NCI-H187 (cell line): ENCODE measurements around the gene CASTOR1.
"Not testable (repeated sequence)": the region's sequence is repeated elsewhere in the genome, so short reads cannot be mapped to it uniquely, and the experiment has no call there.

Experiments
- DNase-seq, 2 experiments: peaks; one replicate each; lab custom pipeline; 2025; lab: John Stamatoyannopoulos, UW

The CASTOR1 gene

DNA sequence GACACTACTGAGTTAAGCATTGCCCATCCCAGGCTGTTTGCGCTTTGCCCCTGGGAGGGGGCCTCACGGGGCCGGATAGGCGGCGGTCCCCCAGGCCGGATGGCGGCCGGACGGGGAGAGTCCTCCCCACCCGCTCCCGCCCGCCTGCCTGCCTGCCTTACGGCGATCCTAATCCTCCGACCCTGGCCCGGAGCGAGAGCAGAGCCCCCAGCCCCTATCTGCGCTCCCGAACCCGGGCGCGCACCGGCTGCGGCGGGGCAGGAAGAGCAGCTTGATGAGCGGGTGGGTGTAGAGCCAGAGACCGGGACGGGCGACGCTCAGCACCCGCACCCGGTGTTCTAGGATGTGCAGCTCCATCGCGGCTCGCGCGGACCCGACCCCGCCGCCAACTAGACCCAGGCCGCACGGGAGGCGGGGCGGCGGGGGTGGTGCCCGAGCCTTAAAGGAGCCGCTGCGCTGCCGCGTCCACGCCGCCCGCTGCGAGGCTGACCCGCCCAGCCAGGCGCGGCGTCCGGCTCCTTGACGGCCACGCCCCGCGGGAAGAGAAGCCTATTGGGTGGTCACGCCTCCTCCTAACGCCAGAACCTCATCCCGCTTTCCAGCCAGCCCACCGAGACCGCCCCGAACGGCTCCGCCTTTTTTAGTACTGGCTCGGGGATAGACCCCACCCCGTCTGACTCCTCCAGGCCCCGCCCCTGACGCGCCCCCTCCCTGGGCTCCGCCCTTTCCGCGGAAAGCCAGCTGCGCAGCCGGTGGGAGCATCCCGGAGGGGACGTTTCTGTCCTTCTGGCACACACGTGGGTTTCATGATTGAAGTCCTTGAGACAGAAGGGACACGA lies at the start of gene CASTOR1:
Gene CASTOR1, minus strand, starts transcription at position 365 of the 839 bp plus-strand sequence. Its CDS starts 8 bp downstream, at position 357.
- peak; percentile 52 to 84 for DNase-seq

DNA sequence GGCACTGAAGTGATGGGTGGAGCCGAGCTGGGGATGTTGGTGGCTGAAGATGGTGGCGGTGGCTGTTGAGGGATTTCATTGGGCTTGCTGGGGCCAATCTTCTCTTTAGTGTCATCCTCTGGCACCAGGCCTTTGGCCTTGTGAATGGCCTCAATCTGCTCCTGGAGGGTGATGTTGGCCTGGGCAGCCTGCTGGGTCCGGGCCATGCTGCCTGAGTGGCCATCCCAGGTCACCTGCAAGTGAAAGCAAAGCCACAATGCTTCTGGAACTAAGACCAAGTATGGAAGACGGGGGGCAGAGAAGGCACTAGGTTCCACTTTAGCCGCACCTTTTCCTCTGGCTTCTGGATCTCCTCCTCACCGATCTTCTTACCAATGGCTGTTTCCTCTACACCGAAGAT lies 49.5 kb upstream of the CASTOR1 start:
- DNase-seq = no peak

DNA sequence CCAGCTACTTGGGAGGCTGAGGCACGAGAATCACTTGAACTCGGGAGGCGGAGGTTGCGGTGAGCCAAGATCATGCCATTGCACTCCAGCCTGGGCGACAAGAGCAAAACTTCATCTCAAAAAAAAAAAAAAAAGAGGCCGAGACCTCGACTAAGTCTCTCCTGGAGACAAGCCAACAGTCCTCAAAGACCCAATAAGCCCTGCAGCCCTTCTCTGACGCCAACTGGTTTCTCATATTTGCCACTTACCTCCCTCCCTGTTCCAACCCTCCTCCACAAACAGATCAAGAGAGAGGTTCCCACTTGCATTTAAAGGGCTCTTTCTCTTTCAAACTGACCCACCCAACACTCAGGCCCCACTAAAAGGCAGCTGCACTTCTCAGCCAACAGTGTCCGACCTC lies 49.0 kb upstream of the CASTOR1 start:
- DNase-seq = not testable (repeated sequence)

DNA sequence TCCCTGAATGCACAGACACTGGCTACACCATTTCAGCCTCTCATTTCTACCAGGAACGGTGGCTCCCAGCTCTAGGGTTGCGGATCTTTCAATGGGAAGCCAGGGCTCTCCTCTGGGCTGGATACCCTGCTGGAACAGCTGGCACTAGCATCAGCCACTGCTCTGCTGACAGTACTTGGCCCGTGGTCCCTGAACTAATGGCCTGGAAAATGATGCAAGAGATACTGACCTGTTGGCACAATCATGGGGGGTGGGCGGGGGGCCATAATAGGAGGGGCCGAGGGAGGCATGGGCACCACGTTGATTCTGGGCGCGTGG lies 48.1 kb upstream of the CASTOR1 start:
- DNase-seq = no peak

DNA sequence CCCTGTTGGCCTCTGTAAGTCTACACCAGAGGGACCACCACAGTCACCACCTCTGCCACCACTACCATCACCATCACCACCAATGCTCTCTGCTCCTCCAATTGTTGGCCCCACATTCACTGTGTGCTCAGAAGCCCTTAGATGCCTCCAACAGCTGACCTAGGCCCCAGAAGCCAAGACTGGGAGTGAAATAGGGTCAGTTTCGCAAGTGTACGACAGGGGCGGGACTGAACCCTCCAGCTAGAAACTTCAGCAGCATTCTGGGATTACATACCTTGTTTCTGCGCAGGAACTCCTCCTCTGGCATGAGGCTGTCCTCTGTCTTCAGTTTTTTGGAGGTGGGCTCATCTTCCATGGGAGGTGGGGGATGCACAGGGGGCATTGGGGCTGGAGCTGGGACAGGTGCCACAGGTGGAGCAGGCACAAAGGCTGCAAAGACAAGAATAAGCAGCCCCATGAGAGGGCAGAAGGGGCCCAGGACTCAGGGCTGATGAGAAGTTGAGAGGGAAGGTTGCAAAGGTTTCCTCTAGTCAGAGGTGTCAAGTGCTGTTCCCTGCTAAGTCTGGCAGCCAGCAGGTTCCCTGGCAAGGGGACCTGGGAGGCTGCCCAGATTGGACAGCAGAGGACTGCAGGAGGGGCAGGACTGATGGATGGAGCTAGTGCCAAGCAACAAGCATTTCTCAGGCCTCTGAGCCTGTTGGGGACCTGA lies 47.6 kb upstream of the CASTOR1 start:
- DNase-seq = no peak

DNA sequence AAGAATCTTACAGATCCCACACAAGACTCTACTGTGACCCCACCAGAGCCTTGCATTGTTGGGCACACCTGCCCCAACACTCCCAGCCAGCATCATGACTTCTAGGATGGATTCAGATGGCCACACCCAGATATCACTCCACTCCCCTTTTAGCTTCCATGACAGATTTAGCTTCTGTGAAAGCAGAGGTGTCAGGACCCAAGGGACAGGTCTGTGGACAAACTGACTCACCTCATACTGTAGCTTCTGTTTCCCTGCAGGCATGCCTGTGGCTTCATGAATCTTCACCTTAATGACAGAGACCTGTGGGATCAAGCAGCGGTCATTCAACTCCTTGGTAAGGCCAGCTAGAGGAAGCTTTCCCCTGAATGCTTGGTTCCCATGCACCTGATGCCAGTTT lies 45.9 kb upstream of the CASTOR1 start:
- no peak for DNase-seq

DNA sequence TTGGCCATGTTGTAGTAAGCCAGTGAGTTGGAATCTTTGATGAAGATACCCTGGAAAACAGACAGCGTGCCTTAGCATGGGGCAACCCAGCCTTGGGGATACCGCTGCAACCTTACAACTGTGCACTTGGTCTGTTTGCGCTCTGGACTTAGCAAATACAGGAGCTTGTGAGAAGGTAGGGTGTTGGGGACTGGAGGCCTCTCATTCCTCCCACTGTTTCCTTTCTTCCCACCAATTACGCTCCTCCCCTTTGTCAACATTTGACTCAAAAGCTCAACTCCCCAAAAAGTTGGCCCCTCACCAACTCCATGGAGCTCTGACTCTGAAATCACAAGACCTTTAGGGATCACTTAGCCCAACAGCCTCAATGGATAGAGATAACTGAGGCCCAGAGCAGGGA lies 45.3 kb upstream of the CASTOR1 start:
- DNase-seq = no peak

DNA sequence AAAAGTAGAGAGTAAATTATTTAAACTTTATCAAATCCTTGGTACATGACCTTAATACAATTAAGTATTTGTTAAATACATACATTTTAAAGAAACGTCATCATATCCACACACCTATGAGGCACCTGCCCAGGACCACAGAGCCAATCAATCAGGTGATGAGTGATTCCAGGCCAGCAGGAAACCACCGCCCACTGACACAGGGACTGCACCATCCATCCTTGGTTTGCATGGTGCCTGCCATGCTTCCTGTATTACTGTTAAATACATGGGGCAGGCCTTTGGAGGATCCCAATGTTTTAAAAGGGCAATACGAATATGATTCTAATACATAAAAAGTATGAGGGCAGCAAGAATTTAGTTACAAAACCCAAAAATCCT lies 44.4 kb upstream of the CASTOR1 start:
- no peak for DNase-seq

DNA sequence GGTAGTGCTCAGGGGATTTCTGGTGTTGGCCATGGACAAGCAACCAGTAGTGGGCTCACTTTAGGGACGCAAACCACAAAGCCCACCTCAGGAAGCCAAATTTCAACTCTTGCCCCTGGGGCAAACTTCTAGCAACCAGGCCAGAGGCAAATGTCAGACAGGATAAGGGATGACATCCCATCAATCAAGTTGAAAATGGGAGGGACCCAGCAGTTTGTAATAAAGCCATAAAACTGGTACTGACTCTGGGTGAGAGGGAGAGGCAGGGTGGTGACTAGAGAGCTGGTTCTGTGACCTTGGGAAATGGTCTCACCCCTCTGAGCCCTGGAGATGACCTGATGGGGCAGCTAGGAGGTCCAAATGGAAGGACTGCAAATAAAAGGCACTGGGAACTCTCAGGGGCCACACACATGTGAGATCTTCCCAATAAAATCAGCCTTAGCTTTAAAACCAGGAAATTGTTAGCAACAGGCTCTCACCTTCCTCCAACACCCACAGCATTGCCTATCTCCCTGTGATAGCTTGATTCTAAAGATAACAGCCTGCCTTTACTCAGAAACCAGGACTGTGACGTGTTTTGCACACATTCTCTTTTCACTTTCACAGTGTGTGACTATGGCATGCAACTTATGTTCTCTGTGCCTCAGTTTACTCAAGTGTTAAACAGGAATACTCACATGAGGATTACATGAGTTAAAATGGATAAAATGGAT lies 43.8 kb upstream of the CASTOR1 start:
- no peak for DNase-seq

DNA sequence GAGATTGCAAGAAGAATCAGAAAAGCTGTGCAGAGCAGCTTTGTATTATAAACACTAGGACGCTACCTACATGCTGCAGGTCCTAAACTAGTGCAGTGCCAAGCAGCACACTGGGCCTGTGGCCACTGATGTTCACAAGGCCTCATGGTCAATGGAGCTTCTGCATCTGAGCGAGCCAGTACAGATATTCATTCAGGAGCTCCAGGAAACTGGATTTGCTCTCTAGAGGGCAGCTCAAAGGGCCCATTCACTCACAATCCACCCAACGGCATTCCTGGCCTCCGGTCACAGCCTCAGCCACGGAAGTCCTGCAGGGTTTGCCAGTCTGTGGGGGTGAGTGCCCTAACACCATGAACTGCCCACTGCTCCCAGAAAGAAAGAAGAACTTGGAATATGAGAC lies 43.2 kb upstream of the CASTOR1 start:
- no peak for DNase-seq

DNA sequence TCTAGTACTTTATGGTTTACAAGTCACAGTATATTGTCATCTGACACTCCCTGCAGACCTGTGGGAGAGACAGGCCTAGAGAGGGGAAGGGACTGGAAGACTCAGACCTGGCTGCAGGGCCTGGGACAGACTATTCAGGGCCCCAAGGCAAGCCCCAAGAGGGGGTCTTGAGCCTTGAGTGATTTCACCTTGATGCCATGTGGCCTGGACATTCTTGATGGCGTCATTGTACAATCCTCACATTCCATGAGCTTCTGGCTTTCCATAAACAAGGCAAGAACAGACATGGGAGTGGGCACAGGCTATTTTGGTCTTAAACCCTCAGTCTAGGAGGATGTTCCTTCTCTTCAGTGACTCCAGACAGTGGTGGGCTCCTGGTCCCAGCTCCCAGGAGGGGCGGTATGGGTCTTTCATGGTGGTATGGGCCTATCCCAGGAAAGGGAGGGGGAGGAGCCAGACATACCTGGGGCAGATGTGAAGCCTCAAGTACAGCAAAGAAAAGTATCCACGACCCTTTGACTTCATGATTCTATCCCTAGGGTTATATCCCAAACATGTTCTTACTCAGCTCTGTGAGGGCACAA lies 39.3 kb upstream of the CASTOR1 start:
- no peak for DNase-seq

DNA sequence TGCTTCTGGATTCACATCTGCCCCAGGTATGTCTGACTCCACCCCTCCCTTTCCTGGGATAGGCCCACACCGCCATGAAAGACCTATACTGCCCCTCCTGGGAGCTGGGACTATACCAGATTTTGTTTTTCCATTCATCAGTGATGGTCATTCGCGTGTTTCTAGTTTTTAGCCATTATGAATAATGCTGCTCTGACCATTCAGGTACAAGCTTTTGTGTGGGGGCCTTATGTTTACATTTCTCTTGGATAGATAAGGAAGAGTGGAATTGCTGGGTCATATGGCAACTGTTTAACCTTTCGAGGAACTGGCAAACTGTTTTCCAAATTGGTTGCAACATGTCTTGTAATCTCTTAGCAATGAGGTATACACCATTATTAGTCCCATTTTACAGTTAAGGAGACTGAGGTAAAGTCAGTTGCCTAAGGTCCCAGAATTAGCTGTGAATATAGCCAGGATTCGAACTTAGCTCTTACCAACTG lies 38.6 kb upstream of the CASTOR1 start:
- no peak for DNase-seq

DNA sequence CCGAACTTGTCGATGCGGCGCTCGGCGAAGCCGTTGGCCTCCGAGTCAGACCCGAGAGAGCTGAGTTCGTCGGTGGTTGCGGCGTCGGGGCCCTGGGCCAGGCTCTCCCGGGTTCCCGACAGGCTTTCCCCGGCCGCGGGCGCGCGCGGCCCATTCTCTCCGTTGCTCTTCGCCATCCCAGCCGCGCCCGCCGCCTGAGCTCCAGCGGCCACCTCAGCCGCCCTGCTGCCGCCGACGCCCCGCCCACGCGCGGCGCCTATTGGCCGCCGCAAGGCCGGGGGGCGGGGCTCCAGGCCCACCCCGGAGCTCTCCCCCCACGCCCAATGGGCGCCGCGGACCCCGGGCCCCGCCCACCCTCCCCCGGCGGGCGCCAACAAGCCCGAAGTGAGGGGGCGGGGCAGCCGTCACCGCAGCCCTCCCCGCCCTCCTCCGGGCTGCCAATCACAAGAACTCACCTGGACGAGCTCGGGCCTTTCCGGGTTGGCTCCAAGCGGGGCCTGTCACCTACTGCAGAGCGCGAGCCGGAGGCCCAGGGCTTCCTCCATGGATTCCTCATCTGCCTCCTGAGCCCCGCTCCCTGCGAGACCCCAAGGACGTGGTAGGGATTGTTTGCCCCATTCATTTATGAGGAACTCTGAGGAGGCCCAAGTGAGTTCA lies 37.5 kb upstream of the CASTOR1 start, which contains the start of gene TBC1D10A:
Gene TBC1D10A, minus strand, starts transcription at position 236 of the 657 bp plus-strand sequence. Its CDS starts 60 bp downstream, at position 176.
- peak; percentile 74 to 90 for DNase-seq

DNA sequence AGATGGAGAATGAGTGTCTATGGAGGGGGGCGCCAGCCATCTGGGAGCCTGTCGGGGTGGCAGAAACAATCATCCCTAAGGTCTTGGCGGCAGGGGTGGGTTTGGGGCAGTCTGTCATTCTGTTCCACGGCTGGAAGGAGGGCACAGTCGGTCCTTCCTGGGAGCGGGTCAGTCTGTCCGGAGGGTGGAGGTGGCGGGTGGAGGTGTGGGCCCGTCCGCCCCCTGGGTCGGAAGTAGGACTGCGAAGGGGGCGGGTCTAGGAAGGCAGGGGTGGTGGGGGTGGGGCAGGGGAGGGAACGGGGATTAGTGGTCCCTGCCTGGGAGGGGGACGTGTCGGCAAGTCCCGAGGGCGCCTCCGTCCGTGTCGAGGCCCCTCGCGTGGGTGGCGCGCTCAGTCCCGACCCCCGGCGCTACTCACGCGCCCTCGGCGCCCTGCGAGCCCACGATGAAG lies 37.0 kb upstream of the CASTOR1 start:
- DNase-seq = no peak

DNA sequence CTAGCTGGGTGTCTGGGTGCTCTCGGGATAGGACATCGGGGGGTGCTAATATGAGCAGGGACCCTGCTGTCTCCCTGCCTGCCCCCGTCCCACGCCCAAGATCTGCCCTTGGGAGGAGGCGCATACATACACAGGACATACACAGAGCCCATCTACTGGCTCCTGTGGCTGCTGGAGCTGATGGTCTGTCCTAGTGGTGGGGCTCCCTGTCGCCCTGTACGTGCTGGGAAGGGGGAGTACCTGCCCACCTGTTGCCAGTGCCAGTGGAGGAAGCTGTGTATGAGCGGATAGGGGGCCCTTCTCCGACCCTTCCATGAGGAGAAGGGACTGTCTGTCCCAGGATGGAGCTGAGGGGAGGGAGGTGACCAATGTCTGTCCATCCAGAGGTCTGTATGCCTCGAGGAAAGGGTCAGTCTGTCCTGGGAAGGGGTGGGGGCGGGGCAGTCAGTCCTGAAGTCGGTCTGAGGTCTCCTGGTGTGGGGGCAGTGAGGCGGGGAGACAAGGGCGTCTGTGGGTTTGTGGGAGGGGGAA lies 36.5 kb upstream of the CASTOR1 start:
- DNase-seq = no peak

DNA sequence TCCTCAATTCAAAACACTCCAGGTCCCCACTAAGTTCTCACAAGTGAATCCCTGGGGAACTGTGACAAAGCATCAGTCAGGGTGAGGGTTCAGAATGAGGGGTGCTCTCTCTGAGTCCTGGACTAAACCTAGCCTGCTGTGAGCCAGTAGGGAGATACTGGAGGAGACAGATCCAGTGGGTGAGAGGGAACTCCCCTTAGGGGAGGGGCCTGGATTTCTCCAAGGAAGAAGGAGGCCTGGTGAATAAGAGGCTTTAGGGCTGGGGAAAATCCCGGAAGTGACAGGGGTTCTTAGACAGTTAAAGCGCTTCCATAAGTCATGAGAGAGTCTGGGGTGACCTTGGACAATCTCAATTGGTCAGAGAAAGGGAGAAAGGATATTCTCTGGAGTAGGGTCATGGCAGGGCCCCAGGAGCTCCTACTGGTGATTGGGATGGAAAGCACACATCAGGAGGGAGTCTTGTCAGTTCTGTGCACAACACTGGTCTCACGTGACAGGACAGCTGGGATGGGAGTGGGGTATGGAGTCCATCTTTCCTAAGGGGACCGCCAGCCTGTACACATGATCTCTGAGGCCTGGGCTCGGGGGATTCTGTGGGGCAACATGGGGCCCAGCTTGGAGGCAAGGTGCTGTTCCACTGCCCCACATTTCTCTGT lies 35.9 kb upstream of the CASTOR1 start:
- no peak for DNase-seq

DNA sequence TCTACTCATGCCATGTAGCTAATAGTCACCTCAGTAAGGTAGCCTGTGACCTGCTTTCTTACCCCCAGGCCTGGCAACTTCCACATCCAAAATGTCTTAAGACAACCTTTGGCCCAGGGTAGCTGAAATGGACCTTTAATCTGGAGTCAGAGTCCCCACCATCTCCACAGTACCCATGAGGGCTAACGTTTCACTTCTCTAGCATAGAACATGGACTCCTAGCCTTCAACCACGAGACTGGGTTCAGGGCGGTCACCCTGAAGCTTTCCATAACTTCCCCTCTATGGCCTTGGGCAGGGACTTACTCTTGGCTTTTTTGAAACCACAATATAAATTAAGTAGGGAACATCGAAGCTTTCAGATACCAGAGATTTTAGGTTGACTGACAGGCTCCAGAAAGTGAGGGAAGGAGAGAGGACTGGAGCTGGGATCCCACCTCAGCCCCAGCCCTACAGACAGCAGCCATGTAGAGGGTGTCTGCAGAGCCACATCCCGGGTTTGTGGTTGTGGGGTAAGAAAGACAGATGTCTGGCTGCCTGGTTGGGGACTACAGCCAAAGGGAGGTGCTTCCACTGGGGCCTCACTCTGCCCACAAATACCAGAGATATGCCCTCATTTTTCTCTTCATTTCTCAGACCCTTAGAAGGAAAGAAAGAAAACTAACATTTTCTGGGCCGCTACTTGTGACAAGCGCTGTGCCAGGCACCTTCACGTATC lies 34.9 kb upstream of the CASTOR1 start:
- DNase-seq = no peak

DNA sequence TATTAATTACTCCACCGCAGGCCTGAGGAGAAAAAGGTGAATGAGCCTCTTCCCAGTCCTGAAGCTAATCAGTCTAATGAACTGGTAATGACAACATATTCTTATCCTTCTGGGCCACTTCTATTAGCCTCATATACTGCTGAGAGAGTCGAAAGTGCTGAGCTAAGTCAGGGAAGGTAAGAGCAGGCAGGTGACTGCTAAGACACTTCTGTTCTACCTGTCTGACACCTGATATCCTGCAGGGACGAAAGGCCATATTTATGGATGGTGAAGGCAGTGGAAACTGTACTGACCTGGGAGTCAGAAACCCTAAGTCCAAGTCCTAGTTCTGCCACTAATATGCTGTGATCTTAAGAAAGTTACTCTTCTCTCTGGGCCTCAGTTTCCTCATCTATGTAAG lies 33.9 kb upstream of the CASTOR1 start:
- DNase-seq = no peak

DNA sequence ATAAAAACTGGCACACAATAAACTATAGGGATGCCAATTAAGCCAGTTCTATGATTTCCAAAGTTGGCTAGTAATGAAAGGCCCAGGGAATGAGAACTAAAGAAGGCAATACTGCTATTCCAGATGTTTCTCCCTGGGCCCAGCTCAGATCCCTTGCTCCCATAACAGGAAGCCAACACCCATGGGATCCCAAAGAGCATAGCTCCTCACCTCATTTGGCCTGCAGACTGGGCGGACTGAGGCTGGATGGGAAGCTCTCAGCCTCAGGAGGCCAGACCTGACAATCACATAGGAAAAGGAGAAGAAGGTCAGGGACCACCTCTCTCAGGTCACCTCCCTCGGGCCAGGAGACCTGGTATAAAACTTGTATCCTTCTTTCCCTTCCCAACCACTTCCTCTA lies 32.2 kb upstream of the CASTOR1 start:
- no peak for DNase-seq

DNA sequence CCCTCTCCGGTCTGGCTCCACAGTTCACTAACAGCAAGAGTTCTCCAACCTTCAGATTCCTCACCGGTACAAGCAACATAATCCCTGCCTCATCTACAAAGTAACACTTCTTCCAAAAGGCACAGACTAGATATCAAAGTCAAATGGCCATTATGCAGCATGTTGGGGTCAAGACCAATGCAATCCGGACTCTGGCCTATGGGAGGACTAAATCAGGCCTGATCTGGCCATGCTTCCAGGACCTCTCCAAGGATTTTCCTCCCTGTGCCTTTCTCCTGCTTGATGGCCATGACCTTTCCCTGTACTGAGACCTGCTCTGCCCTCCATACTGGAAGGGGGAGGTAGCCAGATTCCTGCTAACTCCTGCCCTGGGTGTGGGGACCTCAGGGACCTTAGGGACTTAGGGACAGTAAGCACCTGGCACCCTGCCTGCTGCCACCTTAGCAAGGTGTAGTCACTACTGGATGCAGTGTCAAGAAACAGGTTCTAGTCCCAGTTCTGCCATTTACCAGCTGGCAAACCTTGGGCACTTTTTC lies 30.8 kb upstream of the CASTOR1 start:
- DNase-seq = no peak
